Cardiac fibroblast (primary cell): ENCODE results near the gene KCNK5.

Experiments used
- DNase-seq, 2 donors: peaks; one replicate each; pipeline versions ENCODE4 v3.0.0 to v3.0.0-alpha.2; 2010; ENCODE audit warnings: low read depth in 2 of 2
- H3K4me3 ChIP-seq, 2 donors: replicated peaks in 1 of 2; 1 replicate in 1 of 2; 2 replicates in 1 of 2; pipeline ENCODE4 v1.5.1; 2011; ENCODE audit warnings: low read depth in 2 of 2, low read length in 2 of 2, mild to moderate bottlenecking in 2 of 2, moderate library complexity in 1 of 2
- CTCF ChIP-seq: IDR thresholded peaks from one replicate; pipeline ENCODE4 v1.5.1; 2011; ENCODE audit warnings: low read depth, mild to moderate bottlenecking, low read length, inconsistent platforms

KCNK5 gene

GRCh38 chr6:39224523-39225182, 4.6 kb downstream of the KCNK5 start:
- H3K4me3 ChIP-seq = no peak overlapping the region
- DNase-seq = no peak
- TF ChIP-seq CTCF = no peak

GRCh38 chr6:39224011-39224410, 5.3 kb downstream of the KCNK5 start:
- no peak for DNase-seq
- no peak for TF ChIP-seq CTCF
- no peak overlapping the region for H3K4me3 ChIP-seq

- no peak for TF ChIP-seq CTCF
- H3K4me3 ChIP-seq = no peak overlapping the region
- DNase-seq = no peak
Observed at GRCh38 chr6:39223555-39223954, 5.7 kb downstream of the KCNK5 start.

- TF ChIP-seq CTCF = no peak
- no peak overlapping the region for H3K4me3 ChIP-seq
- no peak for DNase-seq
Observed at GRCh38 chr6:39223061-39223460, 6.2 kb downstream of the KCNK5 start.

- no peak overlapping the region for H3K4me3 ChIP-seq
- TF ChIP-seq CTCF = no peak
- no peak for DNase-seq
Observed at GRCh38 chr6:39221779-39222641, 7.3 kb downstream of the KCNK5 start.

- no peak for DNase-seq
Observed at GRCh38 chr6:39221115-39221514, 8.2 kb downstream of the KCNK5 start.

More at GRCh38 chr6:39221115-39221514, 8.2 kb downstream of the KCNK5 start:
- no peak for TF ChIP-seq CTCF
- no peak overlapping the region for H3K4me3 ChIP-seq
